Panc1 (cell line): ENCODE data around the gene LRRC4B. TPM values are rescaled to one million over a fixed set of nuclear protein-coding genes. Genes with fewer than 3 reads are reported as not detected.
"Not testable (repeated sequence)": the region's sequence is repeated elsewhere in the genome, so short reads cannot be mapped to it uniquely, and the experiment has no call there.

Experiments used
- ATAC-seq: fragments of 200-7000 bp; cut with Tn5 transposase; 2 replicates; pipeline ENCODE4 v1.9.1; 2020; ENCODE audit warnings: mild to moderate bottlenecking, moderate library complexity
- BruUV-seq: library from RNA; stranded (reverse); fragments of 400-500 nt; replicated peaks from 2 replicates; lab custom pipeline; 2021; lab: Mats Ljungman, UMichigan
- CTCF ChIA-PET: fragments of 300-600 bp; sonication (Branson Sonifier 250); formaldehyde crosslinking; loops from one replicate; lab custom pipeline; 2022; ENCODE audit warnings: antibody characterized with exemption; lab: Charles Lee
- POLR2A ChIA-PET: fragments of 300-600 bp; sonication (Branson Sonifier 250); formaldehyde crosslinking; loops from one replicate; lab custom pipeline; 2022; ENCODE audit warnings: antibody characterized with exemption; lab: Charles Lee
- DNase-seq: peaks from one replicate; pipeline ENCODE4 v3.0.0-alpha.2; 2010; ENCODE audit warnings: low read depth, low spot score
- H3K27ac ChIP-seq: 2 replicates; pipeline ENCODE4 v1.5.1; 2011; ENCODE audit warnings: mild to moderate bottlenecking, low read length, inconsistent platforms
- H3K27me3 ChIP-seq: fragments of 200-500 bp; sonication (Bioruptor generic); 2 replicates; pipeline ENCODE4 v1.6.0; 2014; ENCODE audit warnings: low read length, inconsistent platforms; ENCODE audit not compliant: control insufficient read depth, insufficient read depth
- H3K36me3 ChIP-seq: fragments of 200-500 bp; sonication (Bioruptor generic); 2 replicates; pipeline ENCODE4 v1.5.1; 2014; ENCODE audit warnings: inconsistent platforms, mild to moderate bottlenecking, low read length, moderate library complexity; ENCODE audit not compliant: control insufficient read depth, insufficient read depth
- H3K4me1 ChIP-seq: 2 replicates; pipeline ENCODE4 v1.5.1; 2011; ENCODE audit warnings: inconsistent platforms, mild to moderate bottlenecking, low read length, moderate library complexity; ENCODE audit not compliant: control insufficient read depth, insufficient read depth
- H3K4me3 ChIP-seq, 2 experiments: 2 replicates each; pipeline ENCODE4 v1.5.1; 2011 to 2012; ENCODE audit warnings: low read depth in 2 of 2, low read length in 2 of 2, mild to moderate bottlenecking in 2 of 2, inconsistent platforms in 1 of 2, moderate library complexity in 1 of 2
- H3K9me3 ChIP-seq: fragments of 200-500 bp; sonication (Bioruptor generic); 2 replicates; pipeline ENCODE4 v1.5.1; 2014; ENCODE audit warnings: low read depth, mild to moderate bottlenecking, inconsistent platforms, low read length, moderate library complexity; ENCODE audit not compliant: control insufficient read depth, insufficient read depth
- POLR2AphosphoS5 ChIP-seq: IDR thresholded peaks from 2 replicates; pipeline ENCODE4 v1.6.1; 2012; ENCODE audit warnings: mild to moderate bottlenecking, low read depth, low read length, moderate library complexity
- SIN3A ChIP-seq: IDR thresholded peaks from 2 replicates; pipeline ENCODE4 v1.6.1; 2012; ENCODE audit warnings: low read depth, mild to moderate bottlenecking, low read length, moderate library complexity, borderline replicate concordance; ENCODE audit not compliant: insufficient read depth
- TCF7L2 ChIP-seq: IDR thresholded peaks from 2 replicates; pipeline ENCODE4 v1.6.1; 2011; ENCODE audit warnings: mild to moderate bottlenecking, low read depth, low read length, inconsistent platforms
- in situ Hi-C: cut with HindIII; loops from 2 replicates; pipeline ENCODE4 v1.10.0; 2016; ENCODE audit warnings: low sequenced_read_pairs, low pct_unique_long_range_greater_than_20kb
- intact Hi-C: fragments of 100-400 bp; cut with micrococcal nuclease; formaldehyde crosslinking; loops from one replicate; pipeline ENCODE4 v1.10.0; 2022; ENCODE audit not compliant: unreplicated experiment
- total RNA-seq: library from RNA; stranded (reverse); gene quantifications from one replicate; pipeline ENCODE4 v1.2.1, GENCODE V29; 2021; ENCODE audit not compliant: unreplicated experiment
- TF ChIP-seq, protein P1 (sequence below), 2 experiments: IDR thresholded peaks; 2 replicates each; pipeline ENCODE4 v1.6.1; 2011 to 2012; ENCODE audit warnings: low read depth in 2 of 2, control low read depth in 1 of 2, low read length in 1 of 2, mild to moderate bottlenecking in 1 of 2, moderate library complexity in 1 of 2; ENCODE audit not compliant: insufficient read depth in 1 of 2
- TF ChIP-seq, protein P2 (sequence below): fragments of 450-650 bp; IDR thresholded peaks from 2 replicates; pipeline ENCODE4 v1.5.1; 2017; ENCODE audit warnings: mild to moderate bottlenecking

The LRRC4B gene
- total RNA-seq, 1 experiment from 2014 or later = 0.57 TPM

- ChIA-PET CTCF (no interaction called here), POLR2A (no interaction called here)
- Histone ChIP-seq H3K36me3 (no peaks in the 10 kb centered on the region), H3K27ac (no peak overlapping the region), H3K27me3 (no peaks in the 10 kb centered on the region), H3K4me3 (no peak overlapping the region), H3K9me3 (no peaks in the 10 kb centered on the region), H3K4me1 (no peaks in the 10 kb centered on the region)
- DNase-seq (no peak), ATAC-seq (no peak)
- no peak for TF ChIP-seq TCF7L2
- TF ChIP-seq, protein P1, sequence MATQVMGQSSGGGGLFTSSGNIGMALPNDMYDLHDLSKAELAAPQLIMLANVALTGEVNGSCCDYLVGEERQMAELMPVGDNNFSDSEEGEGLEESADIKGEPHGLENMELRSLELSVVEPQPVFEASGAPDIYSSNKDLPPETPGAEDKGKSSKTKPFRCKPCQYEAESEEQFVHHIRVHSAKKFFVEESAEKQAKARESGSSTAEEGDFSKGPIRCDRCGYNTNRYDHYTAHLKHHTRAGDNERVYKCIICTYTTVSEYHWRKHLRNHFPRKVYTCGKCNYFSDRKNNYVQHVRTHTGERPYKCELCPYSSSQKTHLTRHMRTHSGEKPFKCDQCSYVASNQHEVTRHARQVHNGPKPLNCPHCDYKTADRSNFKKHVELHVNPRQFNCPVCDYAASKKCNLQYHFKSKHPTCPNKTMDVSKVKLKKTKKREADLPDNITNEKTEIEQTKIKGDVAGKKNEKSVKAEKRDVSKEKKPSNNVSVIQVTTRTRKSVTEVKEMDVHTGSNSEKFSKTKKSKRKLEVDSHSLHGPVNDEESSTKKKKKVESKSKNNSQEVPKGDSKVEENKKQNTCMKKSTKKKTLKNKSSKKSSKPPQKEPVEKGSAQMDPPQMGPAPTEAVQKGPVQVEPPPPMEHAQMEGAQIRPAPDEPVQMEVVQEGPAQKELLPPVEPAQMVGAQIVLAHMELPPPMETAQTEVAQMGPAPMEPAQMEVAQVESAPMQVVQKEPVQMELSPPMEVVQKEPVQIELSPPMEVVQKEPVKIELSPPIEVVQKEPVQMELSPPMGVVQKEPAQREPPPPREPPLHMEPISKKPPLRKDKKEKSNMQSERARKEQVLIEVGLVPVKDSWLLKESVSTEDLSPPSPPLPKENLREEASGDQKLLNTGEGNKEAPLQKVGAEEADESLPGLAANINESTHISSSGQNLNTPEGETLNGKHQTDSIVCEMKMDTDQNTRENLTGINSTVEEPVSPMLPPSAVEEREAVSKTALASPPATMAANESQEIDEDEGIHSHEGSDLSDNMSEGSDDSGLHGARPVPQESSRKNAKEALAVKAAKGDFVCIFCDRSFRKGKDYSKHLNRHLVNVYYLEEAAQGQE (IDR thresholded peaks at IDR 0.05; ENCODE audit: insufficient read depth in 1 of 2, low read depth in 2 of 2, low read length in 1 of 2) = no peak
- no peak for TF ChIP-seq POLR2AphosphoS5
- TF ChIP-seq, protein P2, sequence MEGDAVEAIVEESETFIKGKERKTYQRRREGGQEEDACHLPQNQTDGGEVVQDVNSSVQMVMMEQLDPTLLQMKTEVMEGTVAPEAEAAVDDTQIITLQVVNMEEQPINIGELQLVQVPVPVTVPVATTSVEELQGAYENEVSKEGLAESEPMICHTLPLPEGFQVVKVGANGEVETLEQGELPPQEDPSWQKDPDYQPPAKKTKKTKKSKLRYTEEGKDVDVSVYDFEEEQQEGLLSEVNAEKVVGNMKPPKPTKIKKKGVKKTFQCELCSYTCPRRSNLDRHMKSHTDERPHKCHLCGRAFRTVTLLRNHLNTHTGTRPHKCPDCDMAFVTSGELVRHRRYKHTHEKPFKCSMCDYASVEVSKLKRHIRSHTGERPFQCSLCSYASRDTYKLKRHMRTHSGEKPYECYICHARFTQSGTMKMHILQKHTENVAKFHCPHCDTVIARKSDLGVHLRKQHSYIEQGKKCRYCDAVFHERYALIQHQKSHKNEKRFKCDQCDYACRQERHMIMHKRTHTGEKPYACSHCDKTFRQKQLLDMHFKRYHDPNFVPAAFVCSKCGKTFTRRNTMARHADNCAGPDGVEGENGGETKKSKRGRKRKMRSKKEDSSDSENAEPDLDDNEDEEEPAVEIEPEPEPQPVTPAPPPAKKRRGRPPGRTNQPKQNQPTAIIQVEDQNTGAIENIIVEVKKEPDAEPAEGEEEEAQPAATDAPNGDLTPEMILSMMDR = no peak
- no peak for TF ChIP-seq SIN3A
- intact Hi-C loops (no loop called here), in situ Hi-C loops (no loop called here)
- BruUV-seq = no TSS peak
These were observed 12.0 kb upstream of the LRRC4B start for GRCh38 chr19:50580240-50580639.

DNA sequence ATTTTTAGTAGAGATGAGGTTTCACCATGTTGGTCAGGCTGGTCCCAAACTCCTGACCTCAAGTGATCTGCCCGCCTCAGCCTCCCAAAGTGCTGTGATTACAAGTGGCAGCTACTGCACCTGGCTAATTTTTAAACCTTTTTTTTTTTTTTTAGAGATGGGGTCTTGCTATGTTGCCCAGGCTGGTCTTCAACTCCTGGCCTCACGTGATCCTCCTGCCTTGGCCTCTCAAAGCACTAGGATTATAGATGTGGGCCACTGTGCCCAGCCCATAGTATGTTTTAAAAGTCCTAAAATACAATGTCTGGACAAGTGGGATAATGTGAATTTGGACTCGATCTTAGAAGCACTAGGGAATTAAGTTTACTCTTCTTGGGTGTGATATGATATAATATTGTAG lies 8.5 kb upstream of the LRRC4B start:
- CTCF ChIA-PET, H3K36me3 ChIP-seq, H3K4me1 ChIP-seq, in situ Hi-C loops, POLR2A ChIA-PET, H3K27me3 ChIP-seq, BruUV-seq, H3K9me3 ChIP-seq, intact Hi-C loops, DNase-seq, H3K27ac ChIP-seq, H3K4me3 ChIP-seq, ATAC-seq: not testable (repeated sequence)

GRCh38 chr19:50573741-50574461 lies 5.7 kb upstream of the LRRC4B start:
- Histone ChIP-seq H3K4me1 (no peaks in the 10 kb centered on the region), H3K36me3 (no peaks in the 10 kb centered on the region), H3K27me3 (no peaks in the 10 kb centered on the region), H3K27ac (no peak overlapping the region), H3K4me3 (no peak overlapping the region), H3K9me3 (no peaks in the 10 kb centered on the region)
- intact Hi-C loops (no loop called here), in situ Hi-C loops (no loop called here)
- no TSS peak for BruUV-seq
- no peak for DNase-seq
- CTCF ChIA-PET = no interaction called here
- ATAC-seq = no peak
- TF ChIP-seq, protein P1 (IDR thresholded peaks at IDR 0.05; ENCODE audit: insufficient read depth in 1 of 2, low read depth in 2 of 2, low read length in 1 of 2) = no peak
- TF ChIP-seq, protein P2 = no peak
- no peak for TF ChIP-seq TCF7L2
- TF ChIP-seq SIN3A = no peak
- TF ChIP-seq POLR2AphosphoS5 = no peak
- POLR2A ChIA-PET = no interaction called here
